B cell (primary cell): ENCODE results near the gene TUG1. TPM values are rescaled to one million over a fixed set of nuclear protein-coding genes. Genes with fewer than 3 reads are reported as not detected.

Source experiments
- ATAC-seq: fragments of 200-7000 bp; cut with Tn5 transposase; one replicate; pipeline ENCODE4 v1.10.0; 2021; ENCODE audit warnings: low read depth, mild to moderate bottlenecking, moderate number of reproducible peaks, moderate library complexity
- CTCF ChIA-PET: fragments of 350-600 bp; sonication (Branson Sonifier 250); formaldehyde crosslinking; loops from one replicate; lab custom pipeline; 2021; ENCODE audit warnings: antibody characterized with exemption, inconsistent platforms; lab: Charles Lee
- POLR2A ChIA-PET: fragments of 350-600 bp; sonication (Branson Sonifier 250); formaldehyde crosslinking; loops from one replicate; lab custom pipeline; 2021; ENCODE audit warnings: antibody characterized with exemption; lab: Charles Lee
- DNase-seq: peaks from one replicate; pipeline ENCODE4 v3.0.0; 2013
- H2AFZ ChIP-seq: 2 replicates; pipeline ENCODE4 v1.6.1; 2012; ENCODE audit warnings: mild to moderate bottlenecking, low read depth, low read length; ENCODE audit not compliant: insufficient read depth, poor library complexity, severe bottlenecking
- H3K27ac ChIP-seq, 2 donors: 1 replicate in 1 of 2; 2 replicates in 1 of 2; pipeline ENCODE4 v1.5.1; 2012 to 2013; ENCODE audit warnings: low read length in 2 of 2, mild to moderate bottlenecking in 2 of 2, moderate library complexity in 1 of 2
- H3K27me3 ChIP-seq, 4 experiments: fragments of 200-600 bp in 1 of 4; sonication (generic) in 1 of 4; replicated peaks in 1 of 4; 1 replicate in 2 of 4; 2 replicates in 2 of 4; pipeline versions ENCODE4 v1.6.1 to v1.7.0; 2013 to 2016; ENCODE audit warnings: low read length in 3 of 4, mild to moderate bottlenecking in 2 of 4, mixed read lengths in 1 of 4, moderate library complexity in 1 of 4; ENCODE audit not compliant: insufficient read depth in 4 of 4, control insufficient read depth in 3 of 4; ENCODE audit errors: control extremely low read depth in 1 of 4
- H3K36me3 ChIP-seq, 2 experiments: replicated peaks in 1 of 2; 1 replicate in 1 of 2; 2 replicates in 1 of 2; pipeline versions ENCODE4 v1.6.1 to v1.7.1; 2013; ENCODE audit warnings: low read length in 1 of 2; ENCODE audit not compliant: insufficient read depth in 2 of 2, control insufficient read depth in 1 of 2; ENCODE audit errors: control extremely low read depth in 1 of 2, extremely low read depth in 1 of 2
- H3K4me1 ChIP-seq, 2 donors: fragments of 200-600 bp in 1 of 2; sonication (generic) in 1 of 2; 1 replicate in 1 of 2; 2 replicates in 1 of 2; pipeline versions ENCODE4 v1.5.1 to v1.6.1; 2013 to 2017; ENCODE audit warnings: low read length in 2 of 2; ENCODE audit not compliant: control insufficient read depth in 2 of 2, insufficient read depth in 2 of 2
- H3K4me2 ChIP-seq: replicated peaks from 2 replicates; pipeline ENCODE3; 2012; ENCODE audit warnings: mild to moderate bottlenecking, low read depth, low read length; ENCODE audit not compliant: poor library complexity, severe bottlenecking
- H3K4me3 ChIP-seq, 5 experiments: fragments of 200-600 bp in 1 of 5; sonication (generic) in 1 of 5; 1 replicate in 3 of 5; 2 replicates in 2 of 5; pipeline versions ENCODE4 v1.5.1 to v1.7.0; 2011 to 2016; ENCODE audit warnings: low read length in 4 of 5, mild to moderate bottlenecking in 4 of 5, low read depth in 2 of 5, control low read depth in 1 of 5, moderate library complexity in 1 of 5; ENCODE audit not compliant: insufficient read depth in 1 of 5; ENCODE audit errors: control extremely low read depth in 1 of 5, extremely low read depth in 1 of 5
- H3K79me2 ChIP-seq: fragments of 200-600 bp; sonication (generic); one replicate; pipeline ENCODE4 v1.6.0; 2016; ENCODE audit warnings: low read length; ENCODE audit not compliant: control insufficient read depth, insufficient read depth
- H3K9ac ChIP-seq: fragments of 200-600 bp; sonication (generic); 2 replicates; pipeline ENCODE4 v1.6.1; 2017; ENCODE audit warnings: mild to moderate bottlenecking, low read length, moderate library complexity
- H3K9me3 ChIP-seq, 3 donors: one replicate each; pipeline versions ENCODE4 v1.6.1 to v1.7.1; 2013; ENCODE audit warnings: low read length in 2 of 3; ENCODE audit not compliant: control insufficient read depth in 2 of 3, insufficient read depth in 1 of 3; ENCODE audit errors: control extremely low read depth in 1 of 3
- H4K20me1 ChIP-seq: 2 replicates; pipeline ENCODE4 v1.6.0; 2012; ENCODE audit warnings: mild to moderate bottlenecking, low read length; ENCODE audit not compliant: insufficient read depth, control insufficient read depth, poor library complexity, severe bottlenecking
- H3K27ac Mint-ChIP-seq: one replicate; pipeline ENCODE4 v1.8.0; 2021; ENCODE audit warnings: mixed read lengths
- H3K27me3 Mint-ChIP-seq: one replicate; pipeline ENCODE4 v1.8.0; 2021; ENCODE audit warnings: mixed read lengths
- H3K4me1 Mint-ChIP-seq: one replicate; pipeline ENCODE4 v1.8.0; 2021; ENCODE audit warnings: mixed read lengths
- H3K4me3 Mint-ChIP-seq: one replicate; pipeline ENCODE4 v1.8.0; 2021; ENCODE audit warnings: mixed read lengths
- H3K9me3 Mint-ChIP-seq: one replicate; pipeline ENCODE4 v1.8.0; 2022; ENCODE audit warnings: mixed read lengths; ENCODE audit not compliant: insufficient read depth
- EZH2 ChIP-seq: IDR thresholded peaks from 2 replicates; pipeline ENCODE4 v1.6.1; 2012; ENCODE audit warnings: borderline replicate concordance, low read depth, mild to moderate bottlenecking, moderate library complexity, low read length; ENCODE audit not compliant: insufficient read depth, poor library complexity, severe bottlenecking
- WGBS: methylation state at CpG from one replicate; pipeline ENCODE4 v1.1.5; 2013; ENCODE audit warnings: missing lambda C conversion rate; ENCODE audit not compliant: insufficient coverage; 5-methylcytosine and 5-hydroxymethylcytosine counted together
- intact Hi-C: fragments of 100-400 bp; cut with micrococcal nuclease; formaldehyde crosslinking; loops from one replicate; pipeline ENCODE4 v1.10.0; 2022
- polyA plus RNA-seq: library from polyadenylated mRNA; depleted of rRNA; stranded (reverse); fragments of >200 nt; gene quantifications from 2 replicates; pipeline ENCODE4 v1.2.3, GENCODE V29; 2012
- total RNA-seq, 2 donors: library from RNA; stranded (reverse); fragments of 120-200 nt in 1 of 2; gene quantifications; 1 replicate in 1 of 2; 2 replicates in 1 of 2; pipeline versions ENCODE4 v1.2.3 to v1.2.4, GENCODE V29; 2013 to 2022
- TF ChIP-seq, protein P1 (sequence below): fragments of 200-600 bp; IDR thresholded peaks from one replicate; pipeline ENCODE4 v1.8.0; 2022; ENCODE audit warnings: antibody characterized with exemption, mild to moderate bottlenecking

The TUG1 gene
- total and polyA plus RNA-seq, 2 donors (not counting 1 experiment from before 2014, with no cell fraction given) = 78.9 to 110 TPM

DNA sequence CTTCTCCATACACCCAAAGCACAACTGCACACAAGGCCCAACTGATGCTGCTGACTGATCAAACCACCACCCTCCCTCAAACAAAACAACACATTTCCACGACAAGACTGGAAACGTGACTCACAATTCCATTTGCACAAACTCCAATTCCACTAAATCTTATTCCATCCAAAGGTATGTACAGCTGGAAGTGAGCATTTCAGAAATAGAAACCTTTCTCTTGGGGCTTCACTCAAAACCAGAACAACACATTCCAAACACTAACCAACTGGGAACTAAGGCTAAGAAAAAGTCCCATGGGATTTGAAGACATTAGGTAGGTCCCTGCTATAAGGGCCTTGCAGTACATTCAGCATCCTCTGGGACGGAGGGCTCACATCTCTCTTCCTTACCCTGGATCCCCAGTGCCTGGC, 20.1 kb upstream of the TUG1 start:
- H2AFZ ChIP-seq = no peak overlapping the region
- no peak overlapping the region for H3K9ac ChIP-seq
- DNase-seq = no peak
- H3K27me3 ChIP-seq = no peaks in the 10 kb centered on the region
- H3K79me2 ChIP-seq = no peaks in the 10 kb centered on the region
- TF ChIP-seq EZH2 = no peak
- TF ChIP-seq, protein P1, sequence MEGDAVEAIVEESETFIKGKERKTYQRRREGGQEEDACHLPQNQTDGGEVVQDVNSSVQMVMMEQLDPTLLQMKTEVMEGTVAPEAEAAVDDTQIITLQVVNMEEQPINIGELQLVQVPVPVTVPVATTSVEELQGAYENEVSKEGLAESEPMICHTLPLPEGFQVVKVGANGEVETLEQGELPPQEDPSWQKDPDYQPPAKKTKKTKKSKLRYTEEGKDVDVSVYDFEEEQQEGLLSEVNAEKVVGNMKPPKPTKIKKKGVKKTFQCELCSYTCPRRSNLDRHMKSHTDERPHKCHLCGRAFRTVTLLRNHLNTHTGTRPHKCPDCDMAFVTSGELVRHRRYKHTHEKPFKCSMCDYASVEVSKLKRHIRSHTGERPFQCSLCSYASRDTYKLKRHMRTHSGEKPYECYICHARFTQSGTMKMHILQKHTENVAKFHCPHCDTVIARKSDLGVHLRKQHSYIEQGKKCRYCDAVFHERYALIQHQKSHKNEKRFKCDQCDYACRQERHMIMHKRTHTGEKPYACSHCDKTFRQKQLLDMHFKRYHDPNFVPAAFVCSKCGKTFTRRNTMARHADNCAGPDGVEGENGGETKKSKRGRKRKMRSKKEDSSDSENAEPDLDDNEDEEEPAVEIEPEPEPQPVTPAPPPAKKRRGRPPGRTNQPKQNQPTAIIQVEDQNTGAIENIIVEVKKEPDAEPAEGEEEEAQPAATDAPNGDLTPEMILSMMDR = no peak
- 93% methylated on average over 3 of the region's 3 CpGs for WGBS
- H3K4me3 Mint-ChIP-seq = no peak overlapping the region
- ATAC-seq = no peak
- no peaks in the 10 kb centered on the region for H3K4me1 Mint-ChIP-seq
- H3K27ac ChIP-seq = no peak overlapping the region
- H4K20me1 ChIP-seq = no peaks in the 10 kb centered on the region
- no peaks in the 10 kb centered on the region for H3K4me1 ChIP-seq
- ChIA-PET CTCF (interaction anchor here (0.7 to 1.8 kb wide), 3 partner anchors 25 to 324 kb away, joined by 3 to 4 read pairs (median 3); no protein-coding TSS in a partner anchor), POLR2A (interaction anchor here (1.0 kb wide), 1 partner anchor 136 kb away, joined by 3 read pairs; no protein-coding TSS in a partner anchor)
- no peak overlapping the region for H3K4me2 ChIP-seq
- peaks cover 2 to 83% of the 10 kb centered on the region in 2 experiments for H3K36me3 ChIP-seq
- no peaks in the 10 kb centered on the region for H3K27me3 Mint-ChIP-seq
- no peaks in the 10 kb centered on the region for H3K9me3 Mint-ChIP-seq
- H3K4me3 ChIP-seq = no peak overlapping the region
- intact Hi-C loops = loop anchor here (1.0 to 5.0 kb wide), 2 partner anchors 136 to 198 kb away; no protein-coding TSS in a partner anchor
- H3K9me3 ChIP-seq = no peaks in the 10 kb centered on the region
- no peak overlapping the region for H3K27ac Mint-ChIP-seq

- ATAC-seq (no peak), DNase-seq (no peak)
- no peaks in the 10 kb centered on the region for H3K4me1 Mint-ChIP-seq
- H3K27me3 Mint-ChIP-seq = no peaks in the 10 kb centered on the region
- no peaks in the 10 kb centered on the region for H3K9me3 Mint-ChIP-seq
- H3K27ac Mint-ChIP-seq = no peak overlapping the region
- intact Hi-C loops = loop anchor here (5.0 kb wide), 1 partner anchor 197 kb away; no protein-coding TSS in a partner anchor
- H4K20me1 ChIP-seq = no peaks in the 10 kb centered on the region
- WGBS = 85% methylated on average over 4 of the region's 7 CpGs
- no peaks in the 10 kb centered on the region for H3K27me3 ChIP-seq
- H3K4me2 ChIP-seq = no peak overlapping the region
- H3K4me1 ChIP-seq = no peaks in the 10 kb centered on the region
- TF ChIP-seq EZH2 = no peak
- TF ChIP-seq, protein P1 = no peak
- POLR2A ChIA-PET = no interaction called here
- H3K9me3 ChIP-seq = no peaks in the 10 kb centered on the region
- H3K27ac ChIP-seq = no peak overlapping the region
- H3K9ac ChIP-seq = no peak overlapping the region
- CTCF ChIA-PET = interaction anchor here (0.6 to 1.8 kb wide), 7 partner anchors 18 to 281 kb away, joined by 3 to 5 read pairs (median 4); no protein-coding TSS in a partner anchor
- H3K4me3 Mint-ChIP-seq = no peak overlapping the region
- H3K79me2 ChIP-seq = no peaks in the 10 kb centered on the region
- peaks cover 2 to 75% of the 10 kb centered on the region in 2 experiments for H3K36me3 ChIP-seq
- no peak overlapping the region for H2AFZ ChIP-seq
- no peak overlapping the region for H3K4me3 ChIP-seq
These were observed 19.0 kb upstream of the TUG1 start for GRCh38 chr22:30949934-30950660.
